OCI-LY1 (cell line): Measurements from ENCODE around the gene MGST2.

Experiments used
- H2AFZ ChIP-seq: fragments of 200-600 bp; sonication (generic), shearing (Covaris generic); 2 replicates; pipeline ENCODE4 v1.6.0; 2014; ENCODE audit warnings: antibody characterized with exemption, mild to moderate bottlenecking, low read length
- H3F3A ChIP-seq: fragments of 200-600 bp; sonication (generic), shearing (Covaris generic); 2 replicates; pipeline ENCODE4 v1.6.0; 2014; ENCODE audit warnings: mild to moderate bottlenecking, antibody characterized with exemption, low read length, moderate library complexity; ENCODE audit not compliant: insufficient read depth
- H3K27ac ChIP-seq: fragments of 200-600 bp; sonication (generic); 2 replicates; pipeline ENCODE4 v1.5.1; 2014; ENCODE audit warnings: low read length, mixed run types, mild to moderate bottlenecking, low read depth; ENCODE audit not compliant: poor library complexity, severe bottlenecking
- H3K27me3 ChIP-seq: fragments of 200-600 bp; sonication (generic); 2 replicates; pipeline ENCODE4 v1.6.0; 2014; ENCODE audit warnings: antibody characterized with exemption, mild to moderate bottlenecking, low read length, moderate library complexity; ENCODE audit not compliant: insufficient read depth
- H3K36me3 ChIP-seq: fragments of 200-600 bp; sonication (generic); 2 replicates; pipeline ENCODE4 v1.6.1; 2014; ENCODE audit warnings: mild to moderate bottlenecking, antibody characterized with exemption, low read length, moderate library complexity, mixed read lengths; ENCODE audit not compliant: insufficient read depth
- H3K4me1 ChIP-seq: fragments of 200-600 bp; sonication (generic); 2 replicates; pipeline ENCODE4 v1.5.1; 2014; ENCODE audit warnings: mild to moderate bottlenecking, low read length, moderate library complexity; ENCODE audit not compliant: insufficient read depth, severe bottlenecking
- H3K4me2 ChIP-seq: fragments of 200-600 bp; sonication (generic), shearing (Covaris generic); 2 replicates; pipeline ENCODE4 v1.6.1; 2014; ENCODE audit warnings: low read length
- H3K4me3 ChIP-seq: fragments of 200-600 bp; sonication (generic); 2 replicates; pipeline ENCODE4 v1.5.1; 2014; ENCODE audit warnings: low read length, low read depth, mild to moderate bottlenecking, mixed read lengths; ENCODE audit not compliant: poor library complexity, severe bottlenecking
- H3K79me2 ChIP-seq: fragments of 200-600 bp; shearing (Covaris generic); 2 replicates; pipeline ENCODE4 v1.6.1; 2016; ENCODE audit warnings: mixed run types, low read length, mixed read lengths; ENCODE audit not compliant: insufficient read depth
- H3K9ac ChIP-seq: fragments of 200-600 bp; sonication (generic), shearing (Covaris generic); 2 replicates; pipeline ENCODE4 v1.6.1; 2014; ENCODE audit warnings: mild to moderate bottlenecking, low read length, mixed read lengths
- H3K9me2 ChIP-seq: fragments of 200-600 bp; sonication (generic), shearing (Covaris generic); 2 replicates; pipeline ENCODE4 v1.6.1; 2014; ENCODE audit warnings: low read depth, mild to moderate bottlenecking, low read length, mixed read lengths
- H3K9me3 ChIP-seq: fragments of 200-600 bp; shearing (Covaris generic); 2 replicates; pipeline ENCODE4 v1.6.1; 2014; ENCODE audit warnings: low read length, mixed read lengths
- H4K20me1 ChIP-seq: fragments of 200-600 bp; sonication (generic), shearing (Covaris generic); 2 replicates; pipeline ENCODE4 v1.6.0; 2016; ENCODE audit warnings: mild to moderate bottlenecking, low read length; ENCODE audit not compliant: insufficient read depth
- EZH2 ChIP-seq: fragments of 200-600 bp; sonication (generic), shearing (Covaris generic); IDR thresholded peaks from 2 replicates; pipeline ENCODE4 v1.8.0; 2017; ENCODE audit warnings: borderline replicate concordance, mixed run types, mild to moderate bottlenecking, antibody characterized with exemption, low read length, moderate library complexity, mixed read lengths
- TF ChIP-seq, protein P1 (sequence below): fragments of 200-600 bp; sonication (generic), shearing (Covaris generic); IDR thresholded peaks from 2 replicates; pipeline ENCODE4 v1.5.1; 2017; ENCODE audit warnings: mild to moderate bottlenecking, antibody characterized with exemption, low read length, moderate library complexity, mixed read lengths

MGST2 gene

DNA sequence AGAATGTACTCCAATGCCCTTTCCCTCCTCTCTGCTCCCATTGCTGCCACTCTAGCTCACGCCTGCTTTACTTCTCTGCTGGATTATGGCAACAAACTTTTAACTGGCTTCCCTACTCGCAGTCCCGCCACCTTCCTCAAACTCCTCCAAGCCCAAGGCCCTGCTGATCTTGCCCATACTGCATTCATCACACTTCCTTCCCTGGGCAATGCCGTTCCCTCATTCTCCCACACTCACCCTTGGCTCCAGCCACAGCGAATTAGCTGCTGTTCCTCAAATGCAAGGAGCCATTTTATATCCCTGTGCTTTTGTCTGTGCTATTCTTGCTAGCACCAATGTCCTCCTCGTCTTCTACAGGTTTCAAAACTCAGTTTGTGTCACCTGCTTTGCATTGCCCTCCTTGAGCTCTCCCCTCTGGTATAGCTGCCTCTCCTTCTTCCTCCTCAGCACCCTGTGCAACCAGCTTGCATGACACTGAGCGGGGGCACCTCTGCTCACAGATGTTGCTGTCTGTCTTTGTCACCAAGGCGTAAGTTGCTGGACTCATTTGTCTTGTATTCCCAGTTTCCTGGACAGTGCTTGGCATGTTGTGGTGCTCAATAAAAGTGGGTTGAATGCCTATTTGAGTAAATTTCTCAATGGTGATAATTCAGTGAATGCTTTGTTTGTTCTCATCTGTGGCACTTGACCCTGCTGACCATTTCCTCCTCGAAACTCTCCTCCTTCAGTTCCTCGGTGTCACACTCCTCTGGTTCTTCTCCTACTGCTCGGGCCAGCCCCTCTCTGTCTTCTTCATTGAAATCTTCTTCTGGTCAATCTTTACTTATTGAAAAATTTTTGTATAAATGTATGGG is 22.4 kb upstream of the MGST2 start:
- H3K36me3 ChIP-seq, result no peaks in the 10 kb centered on the region
- H3K9me3 ChIP-seq, result no peaks in the 10 kb centered on the region
- no peaks in the 10 kb centered on the region for H3K9me2 ChIP-seq
- H3K4me3 ChIP-seq, result no peak overlapping the region
- no peaks in the 10 kb centered on the region for H3K4me1 ChIP-seq
- no peak overlapping the region for H3K9ac ChIP-seq
- no peak for TF ChIP-seq EZH2
- TF ChIP-seq, protein P1, sequence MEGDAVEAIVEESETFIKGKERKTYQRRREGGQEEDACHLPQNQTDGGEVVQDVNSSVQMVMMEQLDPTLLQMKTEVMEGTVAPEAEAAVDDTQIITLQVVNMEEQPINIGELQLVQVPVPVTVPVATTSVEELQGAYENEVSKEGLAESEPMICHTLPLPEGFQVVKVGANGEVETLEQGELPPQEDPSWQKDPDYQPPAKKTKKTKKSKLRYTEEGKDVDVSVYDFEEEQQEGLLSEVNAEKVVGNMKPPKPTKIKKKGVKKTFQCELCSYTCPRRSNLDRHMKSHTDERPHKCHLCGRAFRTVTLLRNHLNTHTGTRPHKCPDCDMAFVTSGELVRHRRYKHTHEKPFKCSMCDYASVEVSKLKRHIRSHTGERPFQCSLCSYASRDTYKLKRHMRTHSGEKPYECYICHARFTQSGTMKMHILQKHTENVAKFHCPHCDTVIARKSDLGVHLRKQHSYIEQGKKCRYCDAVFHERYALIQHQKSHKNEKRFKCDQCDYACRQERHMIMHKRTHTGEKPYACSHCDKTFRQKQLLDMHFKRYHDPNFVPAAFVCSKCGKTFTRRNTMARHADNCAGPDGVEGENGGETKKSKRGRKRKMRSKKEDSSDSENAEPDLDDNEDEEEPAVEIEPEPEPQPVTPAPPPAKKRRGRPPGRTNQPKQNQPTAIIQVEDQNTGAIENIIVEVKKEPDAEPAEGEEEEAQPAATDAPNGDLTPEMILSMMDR, result no peak
- no peak overlapping the region for H2AFZ ChIP-seq
- no peaks in the 10 kb centered on the region for H3K79me2 ChIP-seq
- no peaks in the 10 kb centered on the region for H3F3A ChIP-seq
- H3K4me2 ChIP-seq, result no peak overlapping the region
- H4K20me1 ChIP-seq, result no peaks in the 10 kb centered on the region
- peaks cover 9% of the 10 kb centered on the region; the same call in 1 of the 2 replicates for H3K27me3 ChIP-seq
- no peak overlapping the region for H3K27ac ChIP-seq

DNA sequence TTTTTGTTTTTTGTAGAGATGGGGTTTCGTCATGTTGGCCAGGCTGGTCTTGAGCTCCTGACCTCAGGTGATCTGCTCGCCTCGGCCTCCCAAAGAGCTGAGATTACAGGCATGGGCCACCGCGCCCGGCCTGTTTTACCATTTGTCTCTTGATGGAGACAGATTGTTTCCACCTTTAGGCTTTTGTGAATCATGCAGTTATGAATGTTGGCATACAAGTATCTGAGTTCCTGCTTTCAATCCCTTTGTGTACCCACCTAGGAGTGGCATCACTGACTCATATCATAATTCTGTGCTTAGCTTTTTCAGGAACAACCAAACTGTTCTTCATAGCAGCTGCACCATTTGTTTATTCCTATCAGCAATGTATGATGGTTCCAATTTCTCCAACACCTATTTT is 20.2 kb upstream of the MGST2 start:
- H3K9me3 ChIP-seq, result no peaks in the 10 kb centered on the region
- H3K79me2 ChIP-seq, result no peaks in the 10 kb centered on the region
- no peaks in the 10 kb centered on the region for H3K36me3 ChIP-seq
- no peak for TF ChIP-seq EZH2
- TF ChIP-seq, protein P1, result no peak
- no peaks in the 10 kb centered on the region for H3K9me2 ChIP-seq
- no peaks in the 10 kb centered on the region for H3K4me1 ChIP-seq
- no peak overlapping the region for H3K9ac ChIP-seq
- H3F3A ChIP-seq, result no peaks in the 10 kb centered on the region
- no peak overlapping the region for H3K27ac ChIP-seq
- no peaks in the 10 kb centered on the region for H4K20me1 ChIP-seq
- no peak overlapping the region for H2AFZ ChIP-seq
- no peak overlapping the region for H3K4me3 ChIP-seq
- H3K27me3 ChIP-seq, result no peaks in the 10 kb centered on the region
- no peak overlapping the region for H3K4me2 ChIP-seq

DNA sequence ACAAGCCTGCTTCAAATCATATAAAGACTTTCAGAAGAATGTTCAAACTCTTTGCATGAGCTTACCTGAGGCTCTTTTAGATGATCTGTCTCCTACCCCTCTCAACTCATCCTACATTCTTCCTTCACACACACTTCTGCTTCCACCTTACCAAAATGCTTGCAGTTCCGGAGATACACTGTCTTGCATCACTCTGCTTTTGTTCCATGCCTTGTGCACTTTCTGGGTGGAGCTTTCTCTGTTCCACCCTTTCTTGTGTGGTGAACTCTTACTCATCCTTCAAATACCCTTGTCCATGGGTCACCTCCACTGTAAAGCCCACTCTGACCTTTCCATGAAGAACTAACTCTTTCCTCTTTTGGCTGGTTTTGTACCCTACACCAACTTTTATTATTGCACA is 18.4 kb upstream of the MGST2 start:
- no peaks in the 10 kb centered on the region for H3K9me3 ChIP-seq
- H3K9ac ChIP-seq, result no peak overlapping the region
- H2AFZ ChIP-seq, result no peak overlapping the region
- H3K27me3 ChIP-seq, result no peaks in the 10 kb centered on the region
- H3K4me2 ChIP-seq, result no peak overlapping the region
- H3K79me2 ChIP-seq, result no peaks in the 10 kb centered on the region
- TF ChIP-seq EZH2, result no peak
- TF ChIP-seq, protein P1, result no peak
- no peaks in the 10 kb centered on the region for H3K36me3 ChIP-seq
- no peaks in the 10 kb centered on the region for H3K9me2 ChIP-seq
- no peaks in the 10 kb centered on the region for H4K20me1 ChIP-seq
- no peak overlapping the region for H3K27ac ChIP-seq
- H3F3A ChIP-seq, result no peaks in the 10 kb centered on the region
- no peaks in the 10 kb centered on the region for H3K4me1 ChIP-seq
- H3K4me3 ChIP-seq, result no peak overlapping the region
